ENCODE results near the gene FTCD.

DNA sequence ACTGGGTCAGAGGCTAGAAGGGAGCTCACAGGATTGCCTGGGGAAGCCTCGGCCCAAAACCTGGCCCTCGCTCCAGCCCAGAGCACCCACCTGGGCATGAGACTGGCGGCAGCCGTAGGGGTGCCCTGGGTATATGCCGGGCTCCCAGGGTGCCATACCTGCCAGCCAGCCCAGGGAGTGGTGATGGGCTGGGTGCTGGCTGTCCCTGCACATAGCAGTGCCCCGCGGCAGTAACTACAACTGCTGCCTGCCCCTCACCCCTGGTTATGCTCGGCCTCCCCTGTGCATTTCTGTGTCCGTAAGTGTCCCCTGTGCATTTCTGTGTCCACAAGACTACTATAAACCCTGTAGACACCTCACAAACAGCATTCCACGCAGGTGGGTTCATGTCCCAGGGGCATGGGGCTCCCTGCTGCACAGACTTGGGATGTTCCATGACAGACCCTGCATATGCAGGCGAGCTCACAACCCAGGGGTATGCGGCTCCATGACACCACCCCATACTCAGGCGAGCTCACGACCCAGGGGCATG, 34.6 kb upstream of the FTCD start:
- TF ChIP-seq, protein P1, sequence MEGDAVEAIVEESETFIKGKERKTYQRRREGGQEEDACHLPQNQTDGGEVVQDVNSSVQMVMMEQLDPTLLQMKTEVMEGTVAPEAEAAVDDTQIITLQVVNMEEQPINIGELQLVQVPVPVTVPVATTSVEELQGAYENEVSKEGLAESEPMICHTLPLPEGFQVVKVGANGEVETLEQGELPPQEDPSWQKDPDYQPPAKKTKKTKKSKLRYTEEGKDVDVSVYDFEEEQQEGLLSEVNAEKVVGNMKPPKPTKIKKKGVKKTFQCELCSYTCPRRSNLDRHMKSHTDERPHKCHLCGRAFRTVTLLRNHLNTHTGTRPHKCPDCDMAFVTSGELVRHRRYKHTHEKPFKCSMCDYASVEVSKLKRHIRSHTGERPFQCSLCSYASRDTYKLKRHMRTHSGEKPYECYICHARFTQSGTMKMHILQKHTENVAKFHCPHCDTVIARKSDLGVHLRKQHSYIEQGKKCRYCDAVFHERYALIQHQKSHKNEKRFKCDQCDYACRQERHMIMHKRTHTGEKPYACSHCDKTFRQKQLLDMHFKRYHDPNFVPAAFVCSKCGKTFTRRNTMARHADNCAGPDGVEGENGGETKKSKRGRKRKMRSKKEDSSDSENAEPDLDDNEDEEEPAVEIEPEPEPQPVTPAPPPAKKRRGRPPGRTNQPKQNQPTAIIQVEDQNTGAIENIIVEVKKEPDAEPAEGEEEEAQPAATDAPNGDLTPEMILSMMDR (IDR thresholded peaks at IDR 0.05): no peak
- TF ChIP-seq POLR2AphosphoS5 (IDR thresholded peaks at IDR 0.05; ENCODE audit: low read depth, low read length): no peak

All from Panc1 (cell line).